HEK293 (cell line): ENCODE data around the gene ROPN1L.

Source experiments
- CTCF ChIP-seq: fragments of 450-650 bp; formaldehyde crosslinking; IDR thresholded peaks from 2 replicates; pipeline ENCODE4 v1.5.1; 2016; ENCODE audit warnings: missing biosample characterization, missing genetic modification characterization
- REST ChIP-seq: fragments of 450-650 bp; formaldehyde crosslinking; IDR thresholded peaks from 2 replicates; pipeline ENCODE4 v1.5.1; 2016; ENCODE audit warnings: missing biosample characterization, missing genetic modification characterization
- ZNF544 ChIP-seq: fragments of 450-650 bp; formaldehyde crosslinking; IDR thresholded peaks from 2 replicates; pipeline ENCODE4 v1.5.0; 2017; ENCODE audit warnings: missing biosample characterization, missing genetic modification characterization
- ZNF660 ChIP-seq: fragments of 450-650 bp; IDR thresholded peaks from 2 replicates; pipeline ENCODE4 v1.5.1; 2018; ENCODE audit warnings: missing biosample characterization, mild to moderate bottlenecking, missing genetic modification characterization

- TF ChIP-seq ZNF660 (tag by site-specific recombination): no peak
- no peak for TF ChIP-seq ZNF544 (tag by site-specific recombination)
- no peak for TF ChIP-seq CTCF (tag by site-specific recombination)
- no peak for TF ChIP-seq REST
Measured at GRCh38 chr5:10423022-10423421, 18.7 kb upstream of the ROPN1L start.
